Duodenal mucosa (tissue), 2 donors: ENCODE data around the gene ATP6V0D1.

ENCODE experiments used
- H3K27ac ChIP-seq: one replicate; pipeline ENCODE4 v1.7.0; 2013; ENCODE audit warnings: low read depth, low read length
- H3K27me3 ChIP-seq, 2 donors: one replicate each; pipeline ENCODE4 v1.7.0; 2013; ENCODE audit warnings: low read length in 2 of 2, control low read depth in 1 of 2; ENCODE audit not compliant: insufficient read depth in 2 of 2, control insufficient read depth in 1 of 2
- H3K36me3 ChIP-seq, 2 donors: one replicate each; pipeline ENCODE4 v1.7.0; 2013; ENCODE audit warnings: low read length in 2 of 2, control low read depth in 1 of 2; ENCODE audit not compliant: insufficient read depth in 2 of 2, control insufficient read depth in 1 of 2
- H3K4me1 ChIP-seq, 2 donors: one replicate each; pipeline ENCODE4 v1.7.0; 2013; ENCODE audit warnings: low read length in 2 of 2, control low read depth in 1 of 2; ENCODE audit not compliant: insufficient read depth in 2 of 2, control insufficient read depth in 1 of 2
- H3K4me3 ChIP-seq, 2 donors: one replicate each; pipeline ENCODE4 v1.7.0; 2013; ENCODE audit warnings: low read length in 2 of 2, low read depth in 1 of 2
- H3K9ac ChIP-seq, 2 donors: one replicate each; pipeline ENCODE4 v1.7.0; 2013; ENCODE audit warnings: low read length in 2 of 2, low read depth in 1 of 2
- H3K9me3 ChIP-seq, 2 donors: one replicate each; pipeline ENCODE4 v1.7.0; 2013; ENCODE audit warnings: low read length in 2 of 2, control low read depth in 1 of 2; ENCODE audit not compliant: control insufficient read depth in 1 of 2

The ATP6V0D1 gene

DNA sequence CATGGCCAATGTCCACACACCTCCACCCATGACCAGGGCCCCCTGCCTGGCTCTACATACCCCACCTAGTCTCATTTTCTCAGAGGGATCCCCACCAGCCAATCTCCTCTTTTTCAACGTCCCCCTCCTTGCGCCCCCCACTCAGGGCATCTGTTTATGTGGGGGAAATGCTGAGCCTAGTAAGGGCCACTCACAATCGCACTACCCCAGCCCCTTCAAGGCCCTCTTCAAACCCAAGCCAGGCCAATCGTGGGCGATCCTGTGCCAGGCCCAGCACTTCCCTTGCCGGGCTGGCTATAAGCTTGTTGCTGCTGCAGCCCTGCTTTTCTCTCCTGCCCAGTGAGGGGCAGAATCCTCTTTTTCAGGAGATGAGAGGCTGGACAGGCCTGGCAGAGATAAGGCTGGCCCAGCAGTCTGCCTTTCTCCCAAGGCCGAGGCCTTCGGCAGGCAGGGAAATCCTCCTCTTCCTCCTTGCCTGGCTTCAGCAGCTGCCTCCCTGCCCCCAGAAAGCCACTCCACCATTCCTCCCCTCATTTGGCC, 33.9 kb downstream of the ATP6V0D1 start:
- peak overlapping the region in 1 of 2 donors; percentile 1 for H3K4me3 ChIP-seq

DNA sequence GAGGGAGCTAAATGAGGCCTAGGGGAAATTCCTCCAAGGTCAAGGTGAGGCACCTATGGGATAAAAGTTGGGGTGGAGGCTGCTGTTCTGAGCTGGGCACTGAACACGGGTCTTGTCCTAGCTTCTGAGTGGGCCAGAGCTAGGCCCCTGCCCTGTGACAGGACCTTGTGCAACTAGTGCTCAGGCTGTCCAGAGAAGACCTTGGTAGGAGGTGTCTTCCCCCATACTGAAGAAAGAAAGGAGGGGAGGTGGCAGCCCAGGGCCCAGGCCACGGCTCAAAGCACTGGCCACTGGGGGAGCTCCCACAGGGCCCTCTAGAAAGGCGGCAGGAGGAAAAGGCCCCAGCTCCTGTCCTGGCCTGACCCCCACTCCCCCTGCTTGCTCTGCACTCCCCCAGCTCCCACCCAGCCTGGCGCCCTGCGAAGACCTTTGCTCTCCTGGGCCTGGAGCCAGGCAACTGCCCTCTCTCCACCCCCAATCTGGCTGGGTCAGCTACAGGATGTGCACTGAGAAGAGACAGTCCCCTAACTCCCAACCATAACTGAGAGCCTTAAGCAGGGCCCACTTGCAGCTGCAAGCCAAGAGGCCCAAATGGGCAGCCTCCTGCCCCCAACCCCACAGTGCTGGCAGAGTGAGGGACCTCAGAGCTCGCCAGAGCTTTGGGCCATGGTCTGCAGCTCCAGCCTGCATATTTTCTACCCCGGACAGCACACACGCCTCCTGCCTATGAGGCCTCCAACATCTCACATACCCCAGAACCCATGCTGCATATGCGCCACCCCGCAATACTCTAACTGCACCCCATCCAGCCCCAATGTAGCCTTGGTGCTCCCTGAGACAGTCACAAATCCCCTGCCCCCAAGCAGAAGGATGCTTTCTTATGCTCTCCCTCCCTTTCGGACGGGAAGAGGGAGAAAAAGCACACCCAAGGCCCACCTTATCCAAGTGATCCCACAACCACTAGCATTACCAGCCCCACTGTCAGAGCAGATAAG, 34.7 kb downstream of the ATP6V0D1 start:
- Histone ChIP-seq H3K9me3 (no peaks in the 10 kb centered on the region), H3K9ac (peak overlapping the region; percentile 62 to 68), H3K27me3 (no peaks in the 10 kb centered on the region), H3K4me3 (peak overlapping the region in 1 of 2 donors; percentile 1), H3K36me3 (peaks cover 9 to 55% of the 10 kb centered on the region in 2 donors), H3K4me1 (peaks cover 94 to 95% of the 10 kb centered on the region in 2 donors), H3K27ac (peak overlapping the region; percentile 13)

More for the DNA sequence above, 33.9 kb downstream of the ATP6V0D1 start:
- Histone ChIP-seq H3K27me3 (no peaks in the 10 kb centered on the region), H3K36me3 (peaks cover 9 to 60% of the 10 kb centered on the region in 2 donors), H3K9me3 (no peaks in the 10 kb centered on the region), H3K9ac (peak overlapping the region; percentile 55 to 62), H3K4me1 (peaks cover 95 to 97% of the 10 kb centered on the region in 2 donors), H3K27ac (peak overlapping the region; percentile 55)

DNA sequence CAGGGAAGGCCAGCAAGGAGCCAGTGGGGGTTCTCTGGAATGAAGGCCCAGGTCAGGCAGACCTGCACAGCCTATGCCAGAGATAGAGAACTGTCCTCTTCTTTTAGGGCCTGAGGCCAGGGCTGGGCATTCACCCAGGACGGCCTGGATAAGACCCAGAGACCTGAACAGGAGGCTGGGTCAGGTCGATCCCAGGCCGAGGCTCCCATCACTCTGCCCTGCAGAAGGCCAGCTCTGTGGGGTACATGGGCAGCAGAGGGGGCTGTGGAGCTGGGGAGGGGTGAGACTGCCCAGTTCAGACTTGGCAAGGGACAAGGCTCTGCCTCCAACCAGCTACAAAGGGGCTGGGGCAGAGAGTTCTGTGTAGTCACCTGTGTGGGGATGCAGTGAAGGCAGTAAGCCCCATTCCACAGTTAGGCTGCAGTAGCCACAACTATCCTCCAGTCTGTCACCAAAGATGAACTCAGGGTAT, 35.5 kb downstream of the ATP6V0D1 start:
- peaks cover 11 to 51% of the 10 kb centered on the region in 2 donors for H3K36me3 ChIP-seq
- peak overlapping the region; percentile 62 to 68 for H3K9ac ChIP-seq

DNA sequence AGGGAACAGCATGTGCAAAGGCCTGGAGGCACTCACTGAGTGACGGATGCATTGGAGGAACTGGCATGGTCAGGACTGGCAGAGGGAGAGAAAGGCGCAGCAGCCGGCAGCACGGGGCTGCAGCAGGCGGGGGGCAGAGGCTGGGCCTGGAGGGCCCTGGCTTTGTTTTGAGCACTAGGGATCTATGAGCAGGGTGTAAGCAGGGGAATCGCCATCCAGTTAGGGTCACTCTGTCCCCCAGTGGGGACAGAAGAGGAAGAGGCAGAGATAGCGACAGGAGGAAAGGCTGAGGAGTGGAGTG, 35.9 kb downstream of the ATP6V0D1 start:
- Histone ChIP-seq H3K27me3 (no peaks in the 10 kb centered on the region), H3K4me1 (peaks cover 95 to 96% of the 10 kb centered on the region in 2 donors), H3K27ac (no peak overlapping the region), H3K9ac (peak overlapping the region; percentile 62 to 68), H3K36me3 (peaks cover 13 to 47% of the 10 kb centered on the region in 2 donors), H3K9me3 (no peaks in the 10 kb centered on the region), H3K4me3 (no peak overlapping the region)

More for the DNA sequence above, 35.5 kb downstream of the ATP6V0D1 start:
- peaks cover 94% of the 10 kb centered on the region in 2 donors for H3K4me1 ChIP-seq
- H3K27me3 ChIP-seq: no peaks in the 10 kb centered on the region
- H3K4me3 ChIP-seq: peak overlapping the region in 1 of 2 donors; percentile 1
- peak overlapping the region; percentile 13 for H3K27ac ChIP-seq
- H3K9me3 ChIP-seq: no peaks in the 10 kb centered on the region

DNA sequence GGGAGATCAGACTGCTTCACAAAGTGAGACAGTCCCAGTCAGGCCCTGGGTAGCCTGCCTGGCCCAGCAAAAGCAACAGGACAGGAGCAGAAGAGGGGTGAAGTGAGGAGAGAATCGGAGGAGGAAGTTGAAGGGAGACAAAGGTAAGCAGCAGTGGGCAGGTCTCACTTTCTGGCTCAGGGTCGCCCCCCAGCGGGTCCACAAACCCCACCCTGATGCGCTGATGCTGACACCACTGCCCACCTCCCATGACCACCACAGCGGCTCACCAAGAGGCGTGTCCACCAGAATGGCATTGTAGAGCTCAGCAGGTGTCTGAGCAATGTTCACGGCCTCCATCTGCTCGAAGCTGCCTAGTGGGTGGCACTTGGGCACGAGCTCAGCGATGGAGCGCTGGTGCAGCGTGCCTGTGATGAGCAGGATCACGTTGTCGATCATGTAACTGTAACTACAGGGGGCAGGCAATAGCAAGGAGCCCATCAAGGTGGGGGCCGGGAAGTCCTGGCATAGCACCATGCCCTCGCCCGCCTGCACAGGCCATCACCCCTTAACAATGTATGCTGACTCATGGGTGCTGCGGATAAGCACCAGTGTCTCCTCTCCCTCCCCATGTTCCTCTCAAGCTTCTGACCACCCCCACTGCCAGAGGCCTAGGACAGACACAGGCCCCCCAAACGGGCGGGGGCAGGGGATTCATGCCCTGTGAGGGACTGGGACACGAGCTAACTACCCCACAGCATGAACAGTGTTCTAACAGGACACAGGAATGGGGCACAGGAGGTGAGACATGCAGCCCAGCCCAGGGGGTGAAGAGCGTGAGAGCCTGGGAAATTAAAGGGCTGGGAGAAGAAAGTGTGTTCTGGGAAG, 36.5 kb downstream of the ATP6V0D1 start:
- Histone ChIP-seq H3K4me3 (no peak overlapping the region), H3K4me1 (peaks cover 90% of the 10 kb centered on the region in 2 donors), H3K36me3 (peaks cover 13 to 43% of the 10 kb centered on the region in 2 donors), H3K27me3 (no peaks in the 10 kb centered on the region), H3K9me3 (no peaks in the 10 kb centered on the region), H3K27ac (no peak overlapping the region), H3K9ac (peak overlapping the region; percentile 34 to 68)

DNA sequence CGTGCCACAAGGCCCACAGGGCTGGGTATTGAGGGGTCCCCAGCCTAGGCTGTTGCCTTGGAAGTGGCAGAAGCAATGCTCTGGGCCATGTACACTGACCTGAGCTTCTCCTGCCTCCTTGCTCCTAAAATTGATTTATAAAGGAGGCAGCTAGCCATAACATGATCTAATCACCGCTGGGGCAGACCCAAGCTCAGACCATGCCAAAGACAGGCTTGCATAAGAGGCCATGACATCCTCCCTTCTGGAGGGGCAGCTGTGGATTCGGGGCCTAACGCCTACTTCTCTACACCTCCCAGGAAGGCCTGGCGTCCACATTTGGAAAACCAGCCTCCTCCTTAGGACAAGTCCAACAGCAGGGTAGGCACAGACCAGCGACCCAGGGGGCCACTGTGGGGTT, 37.7 kb downstream of the ATP6V0D1 start:
- Histone ChIP-seq H3K9me3 (no peaks in the 10 kb centered on the region), H3K9ac (peak overlapping the region; percentile 8 to 43), H3K27ac (no peak overlapping the region), H3K36me3 (peaks cover 23 to 51% of the 10 kb centered on the region in 2 donors), H3K27me3 (no peaks in the 10 kb centered on the region), H3K4me1 (peaks cover 78% of the 10 kb centered on the region in 2 donors), H3K4me3 (no peak overlapping the region)

DNA sequence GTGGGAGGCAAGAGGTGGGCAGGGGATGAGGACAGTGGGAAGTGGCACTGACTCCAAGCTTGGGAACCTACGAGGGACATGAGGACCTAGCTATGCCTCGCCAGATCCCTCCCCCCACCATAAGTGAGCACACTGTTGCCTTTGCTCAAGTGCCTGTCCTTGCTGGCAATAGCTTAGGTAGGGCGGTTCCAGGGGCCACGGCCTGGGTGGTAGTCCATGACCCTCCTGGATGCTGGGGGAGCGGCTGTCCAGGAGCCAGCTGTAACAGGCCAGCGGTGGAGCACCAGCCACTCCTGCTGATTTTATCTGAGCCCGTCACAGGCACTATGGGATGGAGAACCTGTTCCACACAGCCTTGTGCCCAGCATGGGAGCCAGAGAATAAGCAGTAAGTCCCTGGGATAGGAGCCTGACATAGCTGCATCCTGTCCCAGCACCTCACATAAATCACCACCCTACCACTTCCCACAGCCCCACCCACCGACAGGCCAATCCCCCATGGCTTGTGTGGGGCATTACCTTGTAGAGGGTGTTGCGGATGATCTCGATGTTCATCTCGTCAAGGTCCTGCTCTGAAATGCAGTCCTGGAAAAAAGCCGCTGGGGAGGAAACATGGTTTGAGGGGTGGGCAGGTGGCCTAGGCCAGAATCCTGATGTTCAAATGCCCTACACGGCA, 38.2 kb downstream of the ATP6V0D1 start:
- peaks cover 28 to 57% of the 10 kb centered on the region in 2 donors for H3K36me3 ChIP-seq
- peaks cover 72 to 74% of the 10 kb centered on the region in 2 donors for H3K4me1 ChIP-seq
- H3K27ac ChIP-seq: peak overlapping the region; percentile 48
- H3K27me3 ChIP-seq: no peaks in the 10 kb centered on the region
- H3K9ac ChIP-seq: peak overlapping the region; percentile 8 to 43
- H3K9me3 ChIP-seq: no peaks in the 10 kb centered on the region
- H3K4me3 ChIP-seq: no peak overlapping the region

DNA sequence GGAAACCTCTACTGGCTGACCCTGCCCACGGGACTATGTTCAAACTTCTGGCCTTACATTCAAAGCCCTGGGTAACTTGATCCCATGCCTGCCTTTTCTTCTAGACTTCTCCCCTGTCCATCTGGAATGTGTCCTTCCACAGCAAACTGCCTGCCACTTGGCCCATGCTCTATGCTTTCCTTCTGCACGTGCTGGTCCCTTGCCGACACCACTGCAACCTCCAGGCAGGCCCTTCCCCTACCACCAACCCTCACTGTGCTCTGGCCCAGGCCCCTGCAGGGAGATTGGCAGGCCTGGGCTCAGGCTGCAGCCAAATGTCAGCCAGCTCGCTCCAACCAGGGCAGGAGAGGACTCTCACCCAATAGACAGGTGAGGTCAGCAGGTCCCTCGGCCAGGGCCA, 39.0 kb downstream of the ATP6V0D1 start:
- Histone ChIP-seq H3K4me1 (peaks cover 64 to 65% of the 10 kb centered on the region in 2 donors), H3K27ac (peak overlapping the region; percentile 82), H3K36me3 (peaks cover 30 to 65% of the 10 kb centered on the region in 2 donors), H3K9ac (peak overlapping the region; percentile 62 to 71), H3K9me3 (no peaks in the 10 kb centered on the region), H3K27me3 (no peaks in the 10 kb centered on the region), H3K4me3 (no peak overlapping the region)

DNA sequence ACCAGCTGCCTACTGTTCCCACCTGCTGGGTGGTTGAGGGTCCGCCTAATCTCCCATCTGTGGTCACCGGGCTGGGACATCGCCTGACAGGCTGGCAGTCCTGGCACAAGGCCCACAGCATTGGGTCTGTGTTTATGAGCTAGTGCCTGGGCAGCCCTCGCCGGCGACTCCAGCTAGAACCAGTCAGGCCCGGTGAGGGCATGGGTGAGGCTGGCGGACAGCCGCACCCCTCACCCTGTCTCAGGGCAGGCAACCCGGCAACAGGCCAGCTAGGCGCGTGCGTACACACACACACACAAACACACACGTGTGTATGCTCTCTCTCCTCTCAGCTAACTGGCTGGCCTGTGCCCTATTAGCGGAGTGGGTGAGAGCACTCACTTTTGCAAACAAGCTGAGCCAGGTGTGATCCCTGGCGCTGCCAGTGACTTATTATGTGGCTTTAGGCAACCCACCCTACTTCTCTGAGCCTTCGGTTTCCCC, 39.6 kb downstream of the ATP6V0D1 start:
- Histone ChIP-seq H3K27ac (peak overlapping the region; percentile 82), H3K9me3 (no peaks in the 10 kb centered on the region), H3K4me1 (peaks cover 58 to 60% of the 10 kb centered on the region in 2 donors), H3K27me3 (no peaks in the 10 kb centered on the region), H3K4me3 (peak overlapping the region in 1 of 2 donors; percentile 29), H3K36me3 (peaks cover 34 to 69% of the 10 kb centered on the region in 2 donors), H3K9ac (peak overlapping the region; percentile 67 to 71)
